HEK293T (cell line): ENCODE measurements around the gene MACC1.
"Not testable (repeated sequence)": the region's sequence is repeated elsewhere in the genome, so short reads cannot be mapped to it uniquely, and the experiment has no call there.

Experiments
- ARNT ChIP-seq: fragments of 450-650 bp; IDR thresholded peaks from 2 replicates; pipeline ENCODE4 v1.6.1; 2017; ENCODE audit warnings: mild to moderate bottlenecking
- ELF4 ChIP-seq: fragments of 450-650 bp; IDR thresholded peaks from 2 replicates; pipeline ENCODE4 v1.6.1; 2017; ENCODE audit warnings: antibody characterized with exemption
- HDGF ChIP-seq: fragments of 450-650 bp; IDR thresholded peaks from 2 replicates; pipeline ENCODE4 v1.6.1; 2017; ENCODE audit warnings: antibody characterized with exemption, borderline replicate concordance

GRCh38 chr7:20207811-20208210, 9.4 kb downstream of the MACC1 start:
- not testable (repeated sequence) for TF ChIP-seq HDGF, ELF4, ARNT
